Peyer's patch (tissue), 4 donors: ENCODE data around the gene IFNK.

ENCODE experiments used
- POLR2A ChIP-seq, 2 donors: fragments of 450-650 bp; IDR thresholded peaks; one replicate each; pipeline ENCODE4 v1.5.1; 2017; ENCODE audit warnings: antibody characterized with exemption in 2 of 2, mild to moderate bottlenecking in 2 of 2, moderate library complexity in 2 of 2
- TF ChIP-seq, protein P1 (sequence below), 6 experiments: fragments of 450-650 bp in 4 of 6; fragments of 200-600 bp in 2 of 6; sonication (generic) in 1 of 6; IDR thresholded peaks; one replicate each; pipeline ENCODE4 v1.5.1; 2017 to 2019; ENCODE audit warnings: antibody characterized with exemption in 6 of 6, mild to moderate bottlenecking in 3 of 6, moderate library complexity in 1 of 6

DNA sequence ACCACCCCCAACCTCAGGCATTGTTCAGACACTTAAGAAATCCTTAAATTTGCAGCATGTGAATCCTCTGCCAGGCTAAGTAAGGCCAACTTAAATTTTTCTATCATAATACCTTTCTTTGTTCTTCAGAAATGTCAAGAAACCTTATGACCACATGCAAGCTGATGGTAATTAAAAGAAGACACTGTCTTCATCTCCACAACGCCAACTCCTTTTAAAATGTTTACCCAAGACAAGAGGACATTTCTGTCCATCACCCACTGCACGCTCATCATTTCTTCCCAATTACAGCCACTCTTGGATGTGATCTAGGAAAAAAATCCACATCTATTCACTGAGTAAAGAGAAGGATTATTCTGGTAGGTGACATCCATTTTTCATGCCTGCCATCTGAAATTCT is 6.1 kb upstream of the IFNK start:
- no peak for TF ChIP-seq POLR2A (IDR thresholded peaks at IDR 0.05)
- TF ChIP-seq, protein P1, sequence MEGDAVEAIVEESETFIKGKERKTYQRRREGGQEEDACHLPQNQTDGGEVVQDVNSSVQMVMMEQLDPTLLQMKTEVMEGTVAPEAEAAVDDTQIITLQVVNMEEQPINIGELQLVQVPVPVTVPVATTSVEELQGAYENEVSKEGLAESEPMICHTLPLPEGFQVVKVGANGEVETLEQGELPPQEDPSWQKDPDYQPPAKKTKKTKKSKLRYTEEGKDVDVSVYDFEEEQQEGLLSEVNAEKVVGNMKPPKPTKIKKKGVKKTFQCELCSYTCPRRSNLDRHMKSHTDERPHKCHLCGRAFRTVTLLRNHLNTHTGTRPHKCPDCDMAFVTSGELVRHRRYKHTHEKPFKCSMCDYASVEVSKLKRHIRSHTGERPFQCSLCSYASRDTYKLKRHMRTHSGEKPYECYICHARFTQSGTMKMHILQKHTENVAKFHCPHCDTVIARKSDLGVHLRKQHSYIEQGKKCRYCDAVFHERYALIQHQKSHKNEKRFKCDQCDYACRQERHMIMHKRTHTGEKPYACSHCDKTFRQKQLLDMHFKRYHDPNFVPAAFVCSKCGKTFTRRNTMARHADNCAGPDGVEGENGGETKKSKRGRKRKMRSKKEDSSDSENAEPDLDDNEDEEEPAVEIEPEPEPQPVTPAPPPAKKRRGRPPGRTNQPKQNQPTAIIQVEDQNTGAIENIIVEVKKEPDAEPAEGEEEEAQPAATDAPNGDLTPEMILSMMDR (IDR thresholded peaks at IDR 0.05), result no peak
